Parathyroid adenoma (tissue), 2 donors: ENCODE data around the gene SIX2.

Source experiments
- H2AFZ ChIP-seq: fragments of 300-600 bp; sonication (generic); one replicate; pipeline ENCODE4 v1.7.0; 2017; ENCODE audit warnings: antibody characterized with exemption, mild to moderate bottlenecking
- H3K27ac ChIP-seq: fragments of 300-600 bp; sonication (generic); one replicate; pipeline ENCODE4 v1.7.0; 2017
- H3K27me3 ChIP-seq: fragments of 300-600 bp; sonication (generic); one replicate; pipeline ENCODE4 v1.7.0; 2017; ENCODE audit warnings: low read length; ENCODE audit not compliant: control insufficient read depth, insufficient read depth
- H3K36me3 ChIP-seq: fragments of 300-600 bp; sonication (generic); one replicate; pipeline ENCODE4 v1.7.0; 2017; ENCODE audit warnings: low read length; ENCODE audit not compliant: control insufficient read depth, insufficient read depth
- H3K4me1 ChIP-seq: fragments of 300-600 bp; sonication (generic); one replicate; pipeline ENCODE4 v1.7.0; 2017; ENCODE audit warnings: control low read depth
- H3K4me2 ChIP-seq: fragments of 300-600 bp; sonication (generic); one replicate; pipeline ENCODE4 v1.7.0; 2017; ENCODE audit warnings: low read length
- H3K4me3 ChIP-seq: fragments of 300-600 bp; sonication (generic); one replicate; pipeline ENCODE4 v1.7.0; 2017; ENCODE audit warnings: low read depth, low read length
- H3K79me2 ChIP-seq: fragments of 300-600 bp; sonication (generic); one replicate; pipeline ENCODE4 v1.7.0; 2017; ENCODE audit warnings: control low read depth
- H3K9ac ChIP-seq: fragments of 300-600 bp; sonication (generic); one replicate; pipeline ENCODE4 v1.7.0; 2017; ENCODE audit warnings: mild to moderate bottlenecking
- H3K9me3 ChIP-seq: fragments of 300-600 bp; sonication (generic); one replicate; pipeline ENCODE4 v1.7.0; 2017; ENCODE audit warnings: low read length; ENCODE audit not compliant: control insufficient read depth
- TF ChIP-seq, protein P1 (sequence below): fragments of 300-600 bp; sonication (generic); IDR thresholded peaks from one replicate; pipeline ENCODE4 v1.7.0; 2017; ENCODE audit warnings: antibody characterized with exemption, mild to moderate bottlenecking
- donor health status: primary hyperparathyroidism.

SIX2 gene

DNA sequence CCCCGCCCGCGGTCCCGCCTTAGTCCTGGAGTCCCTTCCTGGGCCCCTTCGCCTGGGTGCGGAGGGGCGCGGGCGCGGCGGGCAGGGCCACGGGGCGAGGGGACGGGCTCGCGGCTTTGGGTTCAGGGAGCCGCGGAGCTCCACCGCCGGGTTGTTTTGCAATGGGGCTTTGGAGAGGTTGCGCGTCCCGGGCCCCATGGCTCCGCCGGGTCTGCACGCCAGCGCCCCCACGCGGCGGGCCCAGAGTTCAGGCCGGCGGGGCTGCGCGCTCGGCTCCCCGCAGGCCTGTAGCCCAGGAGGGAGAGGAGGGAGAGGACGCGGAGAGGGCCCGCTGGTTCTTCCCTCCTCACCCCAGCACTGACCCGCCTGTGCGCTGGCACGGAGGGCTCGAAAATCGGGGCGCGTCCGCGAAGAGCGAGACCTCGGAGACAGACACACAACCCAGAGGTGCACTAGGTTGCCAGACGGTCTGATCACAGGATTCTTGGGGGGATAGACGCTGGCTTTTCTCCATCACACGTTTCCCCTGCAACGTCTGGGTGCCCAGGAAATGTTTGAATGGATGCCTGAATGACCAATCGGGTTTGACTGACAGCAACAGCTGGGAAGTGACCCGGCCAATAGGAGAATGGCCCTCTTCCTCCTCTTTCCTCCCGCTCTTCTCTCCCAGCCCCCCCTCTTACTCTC, 4.9 kb upstream of the SIX2 start:
- Histone ChIP-seq H3K36me3 (no peaks in the 10 kb centered on the region), H3K79me2 (no peaks in the 10 kb centered on the region), H2AFZ (peak overlapping the region; percentile 78), H3K9me3 (no peaks in the 10 kb centered on the region), H3K4me2 (peak overlapping the region; percentile 93), H3K27ac (no peak overlapping the region), H3K27me3 (no peaks in the 10 kb centered on the region), H3K4me3 (peak overlapping the region; percentile 59), H3K4me1 (no peaks in the 10 kb centered on the region), H3K9ac (no peak overlapping the region)
- TF ChIP-seq, protein P1, sequence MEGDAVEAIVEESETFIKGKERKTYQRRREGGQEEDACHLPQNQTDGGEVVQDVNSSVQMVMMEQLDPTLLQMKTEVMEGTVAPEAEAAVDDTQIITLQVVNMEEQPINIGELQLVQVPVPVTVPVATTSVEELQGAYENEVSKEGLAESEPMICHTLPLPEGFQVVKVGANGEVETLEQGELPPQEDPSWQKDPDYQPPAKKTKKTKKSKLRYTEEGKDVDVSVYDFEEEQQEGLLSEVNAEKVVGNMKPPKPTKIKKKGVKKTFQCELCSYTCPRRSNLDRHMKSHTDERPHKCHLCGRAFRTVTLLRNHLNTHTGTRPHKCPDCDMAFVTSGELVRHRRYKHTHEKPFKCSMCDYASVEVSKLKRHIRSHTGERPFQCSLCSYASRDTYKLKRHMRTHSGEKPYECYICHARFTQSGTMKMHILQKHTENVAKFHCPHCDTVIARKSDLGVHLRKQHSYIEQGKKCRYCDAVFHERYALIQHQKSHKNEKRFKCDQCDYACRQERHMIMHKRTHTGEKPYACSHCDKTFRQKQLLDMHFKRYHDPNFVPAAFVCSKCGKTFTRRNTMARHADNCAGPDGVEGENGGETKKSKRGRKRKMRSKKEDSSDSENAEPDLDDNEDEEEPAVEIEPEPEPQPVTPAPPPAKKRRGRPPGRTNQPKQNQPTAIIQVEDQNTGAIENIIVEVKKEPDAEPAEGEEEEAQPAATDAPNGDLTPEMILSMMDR, result peak; percentile 77

DNA sequence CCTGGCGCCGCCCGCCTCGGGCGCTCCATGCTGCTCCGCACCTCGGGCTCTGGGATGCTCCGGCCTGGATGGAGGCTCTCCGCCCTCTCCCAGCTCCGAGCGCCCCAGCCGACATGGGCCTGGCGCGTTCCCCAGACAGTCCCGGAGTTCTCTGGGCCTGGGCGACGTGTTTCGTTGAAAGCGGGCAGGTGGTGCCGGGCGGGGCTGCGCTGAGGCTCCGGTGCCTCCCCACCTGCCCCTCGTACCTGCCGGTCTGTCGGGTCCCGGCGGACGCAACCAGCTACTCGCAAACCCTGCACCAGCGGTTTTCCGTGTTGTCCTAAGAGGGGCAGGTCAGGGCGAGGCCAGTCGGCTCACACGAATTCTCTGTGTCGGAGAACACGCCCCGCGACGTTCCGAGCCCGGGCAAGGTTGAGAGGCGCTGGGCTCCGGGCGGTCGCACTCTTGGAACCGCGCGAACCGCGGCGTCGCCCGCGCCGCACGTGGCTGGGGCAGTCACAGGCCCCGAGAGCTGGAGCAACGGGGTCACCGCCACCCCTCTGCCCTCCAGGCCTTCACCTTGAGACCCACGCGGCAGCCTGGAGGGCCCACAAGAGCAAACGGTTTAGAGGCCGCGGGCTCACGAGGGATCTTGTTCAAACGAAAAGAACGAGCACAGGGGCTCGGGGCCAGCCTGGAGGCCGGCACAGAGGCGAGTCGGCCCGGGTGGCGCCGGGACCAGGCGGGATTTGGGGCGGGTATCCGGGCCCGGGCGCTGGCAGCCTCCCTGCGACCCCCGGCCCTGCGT, 4.2 kb upstream of the SIX2 start:
- Histone ChIP-seq H3K9me3 (no peaks in the 10 kb centered on the region), H3K27me3 (no peaks in the 10 kb centered on the region), H3K9ac (no peak overlapping the region), H3K4me3 (peak overlapping the region; percentile 59), H3K27ac (no peak overlapping the region), H3K36me3 (no peaks in the 10 kb centered on the region), H2AFZ (peak overlapping the region; percentile 78), H3K4me1 (no peaks in the 10 kb centered on the region), H3K4me2 (peak overlapping the region; percentile 93), H3K79me2 (no peaks in the 10 kb centered on the region)
- TF ChIP-seq, protein P1, result no peak

- H3K4me2 ChIP-seq, result no peak overlapping the region
- TF ChIP-seq, protein P1, result no peak
- H3K9me3 ChIP-seq, result no peaks in the 10 kb centered on the region
- no peak overlapping the region for H3K9ac ChIP-seq
- no peaks in the 10 kb centered on the region for H3K4me1 ChIP-seq
- no peak overlapping the region for H3K27ac ChIP-seq
- H3K79me2 ChIP-seq, result no peaks in the 10 kb centered on the region
- no peaks in the 10 kb centered on the region for H3K36me3 ChIP-seq
- no peak overlapping the region for H2AFZ ChIP-seq
- no peak overlapping the region for H3K4me3 ChIP-seq
- H3K27me3 ChIP-seq, result no peaks in the 10 kb centered on the region
Observed at GRCh38 chr2:45012733-45013132, 3.5 kb upstream of the SIX2 start.

GRCh38 chr2:45011621-45012602, 2.7 kb upstream of the SIX2 start:
- H3K4me1 ChIP-seq, result no peaks in the 10 kb centered on the region
- TF ChIP-seq, protein P1, result no peak
- no peaks in the 10 kb centered on the region for H3K27me3 ChIP-seq
- no peak overlapping the region for H3K27ac ChIP-seq
- H3K36me3 ChIP-seq, result no peaks in the 10 kb centered on the region
- no peaks in the 10 kb centered on the region for H3K79me2 ChIP-seq
- H3K4me2 ChIP-seq, result no peak overlapping the region
- H3K4me3 ChIP-seq, result no peak overlapping the region
- no peak overlapping the region for H3K9ac ChIP-seq
- H3K9me3 ChIP-seq, result no peaks in the 10 kb centered on the region
- H2AFZ ChIP-seq, result no peak overlapping the region
